ENCODE results near the gene LSP1. TPM values are rescaled to one million over a fixed set of nuclear protein-coding genes. Genes with fewer than 3 reads are reported as not detected.
"Not testable (repeated sequence)": the region's sequence is repeated elsewhere in the genome, so short reads cannot be mapped to it uniquely, and the experiment has no call there.

LSP1 gene, protein sequence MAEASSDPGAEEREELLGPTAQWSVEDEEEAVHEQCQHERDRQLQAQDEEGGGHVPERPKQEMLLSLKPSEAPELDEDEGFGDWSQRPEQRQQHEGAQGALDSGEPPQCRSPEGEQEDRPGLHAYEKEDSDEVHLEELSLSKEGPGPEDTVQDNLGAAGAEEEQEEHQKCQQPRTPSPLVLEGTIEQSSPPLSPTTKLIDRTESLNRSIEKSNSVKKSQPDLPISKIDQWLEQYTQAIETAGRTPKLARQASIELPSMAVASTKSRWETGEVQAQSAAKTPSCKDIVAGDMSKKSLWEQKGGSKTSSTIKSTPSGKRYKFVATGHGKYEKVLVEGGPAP
- total RNA-seq (2014; rRNA removed; shearing (Covaris generic)) (195 and 232 TPM in 2 replicates), total RNA-seq (2022) (225 and 303 TPM in 2 replicates), Bru-seq, nascent RNA (percentile 59 among the genes with signal in this experiment), BruChase-seq, experiment 1, labeled RNA remaining after a 6-hour chase (percentile 74 among the genes with signal in this experiment), BruChase-seq, experiment 2, labeled RNA remaining after a 2-hour chase (percentile 67 among the genes with signal in this experiment)
- long read RNA-seq, transcript LSP1-201 (11 exons, 1,699 nt), result major isoform, 341 of 427 reads
- long read RNA-seq, partial matches to known transcripts, result 41 of 427 reads
- long read RNA-seq, other reads (novel, unspliced or antisense), result 45 of 427 reads

DNA sequence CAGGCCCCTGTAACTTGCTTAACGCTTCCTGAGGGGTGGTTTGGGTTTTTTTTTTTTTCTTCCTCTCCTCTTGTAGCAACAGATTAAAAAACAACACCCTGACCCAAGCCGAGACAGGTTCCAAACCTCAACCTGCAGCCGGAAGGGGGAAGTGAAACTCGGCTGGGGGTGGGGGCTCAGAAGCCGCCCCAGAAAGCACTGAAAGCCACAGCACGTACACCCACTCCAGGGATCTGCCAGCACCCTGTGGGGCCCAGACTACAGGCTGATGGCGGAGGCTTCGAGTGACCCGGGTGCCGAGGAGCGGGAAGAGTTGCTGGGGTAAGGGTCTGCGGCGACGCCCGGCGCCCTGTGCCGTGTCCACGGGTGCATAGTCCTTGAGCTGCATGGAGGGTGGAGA lies at the start of gene LSP1:
TSS of gene LSP1 (plus strand) at position 208 of the 400 bp plus-strand sequence. CDS start at position 269, 61 bp downstream.
- H3K27ac ChIP-seq (ENCODE audit: low read depth, low read length, poor library complexity, severe bottlenecking), result peak within 1 kb of the TSS; percentile 96
- H3K4me1 ChIP-seq (ENCODE audit: insufficient read depth, low read length, poor library complexity, severe bottlenecking), result peaks cover 53% of the 10 kb centered on the region
- ChIA-PET CTCF (ENCODE audit: unreplicated experiment) (interaction anchor here (1.1 kb wide), 1 partner anchor 12 kb away, joined by 10 read pairs; no protein-coding TSS in a partner anchor), POLR2A (interaction anchor here (1.3 kb wide), 2 partner anchors 12 to 14 kb away, joined by 3 to 4 read pairs; partner anchors contain the start of gene TNNI2)
- peak within 1 kb of the TSS; percentile 93 for H3K4me3 ChIP-seq (ENCODE audit: low read depth, low read length, poor library complexity, severe bottlenecking)
- peaks cover 10% of the 10 kb centered on the region for H4K20me1 ChIP-seq (ENCODE audit: insufficient read depth, low read length)
- H3K9me3 ChIP-seq (ENCODE audit: low read length), result no peaks in the 10 kb centered on the region
- intact Hi-C loops (cut with micrococcal nuclease; ENCODE audit: unreplicated experiment), result loop anchor here (1.0 to 5.0 kb wide), 3 partner anchors 13 to 534 kb away; no protein-coding TSS in a partner anchor
- DNase-seq (ENCODE audit: low spot score), result peak; percentile 96
- H3K36me3 ChIP-seq (ENCODE audit: insufficient read depth, low read length), result no peaks in the 10 kb centered on the region; the same call in 1 of the 2 replicates
- BruUV-seq (replicated peaks), result no TSS peak
- peak within 1 kb of the TSS; percentile 26; the same call in 1 of the 2 replicates for H2AFZ ChIP-seq (ENCODE audit: low read length)
- no peak for TF ChIP-seq EZH2phosphoT487 (IDR thresholded peaks at IDR 0.05; ENCODE audit: borderline replicate concordance, low read depth, low read length)
- TF ChIP-seq, protein P1, sequence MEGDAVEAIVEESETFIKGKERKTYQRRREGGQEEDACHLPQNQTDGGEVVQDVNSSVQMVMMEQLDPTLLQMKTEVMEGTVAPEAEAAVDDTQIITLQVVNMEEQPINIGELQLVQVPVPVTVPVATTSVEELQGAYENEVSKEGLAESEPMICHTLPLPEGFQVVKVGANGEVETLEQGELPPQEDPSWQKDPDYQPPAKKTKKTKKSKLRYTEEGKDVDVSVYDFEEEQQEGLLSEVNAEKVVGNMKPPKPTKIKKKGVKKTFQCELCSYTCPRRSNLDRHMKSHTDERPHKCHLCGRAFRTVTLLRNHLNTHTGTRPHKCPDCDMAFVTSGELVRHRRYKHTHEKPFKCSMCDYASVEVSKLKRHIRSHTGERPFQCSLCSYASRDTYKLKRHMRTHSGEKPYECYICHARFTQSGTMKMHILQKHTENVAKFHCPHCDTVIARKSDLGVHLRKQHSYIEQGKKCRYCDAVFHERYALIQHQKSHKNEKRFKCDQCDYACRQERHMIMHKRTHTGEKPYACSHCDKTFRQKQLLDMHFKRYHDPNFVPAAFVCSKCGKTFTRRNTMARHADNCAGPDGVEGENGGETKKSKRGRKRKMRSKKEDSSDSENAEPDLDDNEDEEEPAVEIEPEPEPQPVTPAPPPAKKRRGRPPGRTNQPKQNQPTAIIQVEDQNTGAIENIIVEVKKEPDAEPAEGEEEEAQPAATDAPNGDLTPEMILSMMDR (conservative IDR thresholded peaks at IDR 0.05; ENCODE audit: low read length), result no peak
- peaks cover 29% of the 10 kb centered on the region for H3K79me2 ChIP-seq (ENCODE audit: insufficient read depth, low read depth, low read length)
- H3K4me2 ChIP-seq (ENCODE audit: low read length), result peak within 1 kb of the TSS; percentile 85
- H3K9me2 ChIP-seq (ENCODE audit: insufficient read depth, low read length), result no peaks in the 10 kb centered on the region

DNA sequence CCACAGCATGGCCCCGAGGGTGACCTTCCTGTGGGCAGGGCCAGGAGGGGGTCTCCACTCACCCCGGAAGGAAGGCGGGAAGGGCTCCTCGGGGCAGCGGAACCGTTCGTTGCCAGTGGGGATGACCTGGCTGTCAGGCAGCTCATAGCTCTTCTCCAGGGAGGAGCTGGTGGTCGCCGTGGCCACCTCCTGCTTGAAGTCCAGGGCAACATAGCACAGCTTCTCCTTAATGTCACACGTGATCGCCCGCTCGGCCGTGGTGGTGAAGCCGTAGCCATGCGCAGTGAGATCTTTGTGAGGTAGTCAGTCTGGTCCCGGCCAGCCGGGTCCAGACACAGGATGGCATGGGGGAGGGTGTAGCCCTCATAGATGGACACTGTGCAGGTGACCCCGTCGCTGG lies 49.6 kb upstream of the LSP1 start:
- ChIA-PET CTCF (ENCODE audit: unreplicated experiment) (no interaction called here), POLR2A (no interaction called here)
- no peak for TF ChIP-seq EZH2phosphoT487 (IDR thresholded peaks at IDR 0.05; ENCODE audit: borderline replicate concordance, low read depth, low read length)
- TF ChIP-seq, protein P1 (conservative IDR thresholded peaks at IDR 0.05; ENCODE audit: low read length), result no peak
- BruUV-seq (replicated peaks), result no TSS peak
- intact Hi-C loops (cut with micrococcal nuclease; ENCODE audit: unreplicated experiment), result no loop called here
- H3K4me3 ChIP-seq (ENCODE audit: low read depth, low read length, poor library complexity, severe bottlenecking), result no peak overlapping the region
- no peaks in the 10 kb centered on the region for H4K20me1 ChIP-seq (ENCODE audit: insufficient read depth, low read length)
- no peaks in the 10 kb centered on the region for H3K36me3 ChIP-seq (ENCODE audit: insufficient read depth, low read length)
- H3K4me1 ChIP-seq (ENCODE audit: insufficient read depth, low read length, poor library complexity, severe bottlenecking), result no peaks in the 10 kb centered on the region
- no peaks in the 10 kb centered on the region for H3K79me2 ChIP-seq (ENCODE audit: insufficient read depth, low read depth, low read length)
- H3K9me2 ChIP-seq (ENCODE audit: insufficient read depth, low read length), result no peaks in the 10 kb centered on the region
- no peak overlapping the region for H2AFZ ChIP-seq (ENCODE audit: low read length)
- no peaks in the 10 kb centered on the region for H3K9me3 ChIP-seq (ENCODE audit: low read length)
- no peak overlapping the region for H3K27ac ChIP-seq (ENCODE audit: low read depth, low read length, poor library complexity, severe bottlenecking)
- DNase-seq (ENCODE audit: low spot score), result no peak
- no peak overlapping the region for H3K4me2 ChIP-seq (ENCODE audit: low read length)

DNA sequence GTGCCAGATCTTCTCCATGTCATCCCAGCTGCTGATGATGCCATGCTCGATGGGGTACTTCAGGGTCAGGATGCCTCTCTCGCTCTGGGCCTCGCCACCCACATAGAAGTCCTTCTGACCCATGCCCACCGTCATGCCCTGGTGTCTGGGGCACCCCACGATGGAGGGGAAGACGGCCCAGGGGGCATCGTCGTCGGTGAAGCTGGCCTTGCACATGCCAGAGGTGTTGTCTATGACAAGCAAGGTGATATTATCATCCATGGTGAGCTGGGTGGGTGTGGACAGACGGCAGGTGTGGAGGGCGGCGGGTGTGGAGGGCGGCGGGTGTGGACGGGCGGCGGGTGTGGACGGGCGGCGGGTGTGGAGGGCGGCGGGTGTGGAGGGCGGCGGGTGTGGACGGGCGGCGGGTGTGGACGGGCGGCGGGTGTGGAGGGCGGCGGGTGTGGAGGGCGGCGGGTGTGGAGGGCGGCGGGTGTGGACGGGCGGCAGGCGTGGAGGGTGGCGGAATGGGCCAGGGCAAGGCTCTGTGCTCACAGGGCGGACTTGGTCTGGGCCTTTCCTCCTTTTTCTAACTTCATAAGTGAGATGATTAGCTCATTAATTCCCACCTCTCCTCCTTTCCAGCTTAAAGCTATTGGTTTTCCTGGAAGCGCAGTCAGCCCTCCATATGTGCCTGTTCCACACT lies 48.9 kb upstream of the LSP1 start:
- H3K79me2 ChIP-seq (ENCODE audit: insufficient read depth, low read depth, low read length); CTCF ChIA-PET (ENCODE audit: unreplicated experiment); H3K4me3 ChIP-seq (ENCODE audit: low read depth, low read length, poor library complexity, severe bottlenecking); H3K36me3 ChIP-seq (ENCODE audit: insufficient read depth, low read length); BruUV-seq (replicated peaks); H3K9me2 ChIP-seq (ENCODE audit: insufficient read depth, low read length); POLR2A ChIA-PET; intact Hi-C loops (cut with micrococcal nuclease; ENCODE audit: unreplicated experiment); H3K27ac ChIP-seq (ENCODE audit: low read depth, low read length, poor library complexity, severe bottlenecking); H3K4me2 ChIP-seq (ENCODE audit: low read length); H3K9me3 ChIP-seq (ENCODE audit: low read length); H2AFZ ChIP-seq (ENCODE audit: low read length); DNase-seq (ENCODE audit: low spot score); H4K20me1 ChIP-seq (ENCODE audit: insufficient read depth, low read length); H3K4me1 ChIP-seq (ENCODE audit: insufficient read depth, low read length, poor library complexity, severe bottlenecking): not testable (repeated sequence)
